HCT116 (cell line): ENCODE measurements around the gene SGK1.

ENCODE experiments used
- EZH2 ChIP-seq: fragments of 200-600 bp; sonication (generic); IDR thresholded peaks from 2 replicates; pipeline ENCODE4 v1.6.1; 2017; ENCODE audit warnings: antibody characterized with exemption, mixed run types
- FOSL1 ChIP-seq: IDR thresholded peaks from 2 replicates; pipeline ENCODE4 v1.6.1; 2012; ENCODE audit warnings: low read depth
- POLR2AphosphoS5 ChIP-seq: IDR thresholded peaks from 2 replicates; pipeline ENCODE4 v1.6.1; 2011; ENCODE audit warnings: mild to moderate bottlenecking, low read depth, low read length, moderate library complexity
- RAD21 ChIP-seq: IDR thresholded peaks from 2 replicates; pipeline ENCODE4 v1.6.1; 2012; ENCODE audit warnings: low read depth, mild to moderate bottlenecking
- SP1 ChIP-seq: IDR thresholded peaks from 2 replicates; pipeline ENCODE4 v1.6.1; 2012; ENCODE audit warnings: low read depth
- TCF7L2 ChIP-seq: IDR thresholded peaks from 2 replicates; pipeline ENCODE4 v1.7.0; 2011; ENCODE audit warnings: borderline replicate concordance, inconsistent platforms; ENCODE audit not compliant: insufficient read depth, insufficient read length; ENCODE audit errors: extremely low read depth
- TF ChIP-seq, protein P1 (sequence below): IDR thresholded peaks from 2 replicates; pipeline ENCODE4 v1.6.1; 2012
- TF ChIP-seq, protein P2 (sequence below): IDR thresholded peaks from 2 replicates; pipeline ENCODE4 v1.6.1; 2012; ENCODE audit warnings: low read depth
- TF ChIP-seq, protein P3 (sequence below), 3 experiments: fragments of 200-600 bp in 1 of 3; sonication (generic) in 1 of 3; IDR thresholded peaks in 2 of 3; conservative IDR thresholded peaks in 1 of 3; 2 replicates each; pipeline ENCODE4 v1.5.1; 2012 to 2017; ENCODE audit warnings: low read depth in 2 of 3, low read length in 2 of 3, antibody characterized with exemption in 1 of 3, borderline replicate concordance in 1 of 3, control low read depth in 1 of 3, mild to moderate bottlenecking in 1 of 3, mixed read lengths in 1 of 3, mixed run types in 1 of 3, moderate library complexity in 1 of 3; ENCODE audit not compliant: insufficient read depth in 1 of 3

DNA sequence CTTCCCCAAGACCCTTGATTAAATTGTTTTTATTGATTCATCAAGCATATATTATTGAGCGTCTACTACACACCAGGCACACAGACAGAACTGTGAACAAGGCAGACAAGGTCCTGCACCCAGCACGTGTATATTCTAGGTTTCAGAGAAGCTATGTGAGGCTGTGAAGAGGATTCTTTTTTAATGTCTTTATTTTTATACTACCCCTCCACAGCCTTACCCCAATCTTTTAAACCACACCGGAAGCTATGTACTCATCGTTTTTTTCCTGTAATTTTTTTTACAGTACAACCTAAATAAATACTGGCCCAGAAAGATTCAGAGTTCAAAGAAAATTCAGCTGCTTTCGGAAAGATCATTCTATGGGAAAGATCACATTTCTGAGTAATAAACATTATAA lies 10.0 kb downstream of the SGK1 start:
- no peak for TF ChIP-seq FOSL1
- no peak for TF ChIP-seq SP1
- TF ChIP-seq POLR2AphosphoS5: no peak
- TF ChIP-seq, protein P1, sequence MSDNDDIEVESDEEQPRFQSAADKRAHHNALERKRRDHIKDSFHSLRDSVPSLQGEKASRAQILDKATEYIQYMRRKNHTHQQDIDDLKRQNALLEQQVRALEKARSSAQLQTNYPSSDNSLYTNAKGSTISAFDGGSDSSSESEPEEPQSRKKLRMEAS: no peak
- TF ChIP-seq EZH2: no peak
- TF ChIP-seq, protein P2, sequence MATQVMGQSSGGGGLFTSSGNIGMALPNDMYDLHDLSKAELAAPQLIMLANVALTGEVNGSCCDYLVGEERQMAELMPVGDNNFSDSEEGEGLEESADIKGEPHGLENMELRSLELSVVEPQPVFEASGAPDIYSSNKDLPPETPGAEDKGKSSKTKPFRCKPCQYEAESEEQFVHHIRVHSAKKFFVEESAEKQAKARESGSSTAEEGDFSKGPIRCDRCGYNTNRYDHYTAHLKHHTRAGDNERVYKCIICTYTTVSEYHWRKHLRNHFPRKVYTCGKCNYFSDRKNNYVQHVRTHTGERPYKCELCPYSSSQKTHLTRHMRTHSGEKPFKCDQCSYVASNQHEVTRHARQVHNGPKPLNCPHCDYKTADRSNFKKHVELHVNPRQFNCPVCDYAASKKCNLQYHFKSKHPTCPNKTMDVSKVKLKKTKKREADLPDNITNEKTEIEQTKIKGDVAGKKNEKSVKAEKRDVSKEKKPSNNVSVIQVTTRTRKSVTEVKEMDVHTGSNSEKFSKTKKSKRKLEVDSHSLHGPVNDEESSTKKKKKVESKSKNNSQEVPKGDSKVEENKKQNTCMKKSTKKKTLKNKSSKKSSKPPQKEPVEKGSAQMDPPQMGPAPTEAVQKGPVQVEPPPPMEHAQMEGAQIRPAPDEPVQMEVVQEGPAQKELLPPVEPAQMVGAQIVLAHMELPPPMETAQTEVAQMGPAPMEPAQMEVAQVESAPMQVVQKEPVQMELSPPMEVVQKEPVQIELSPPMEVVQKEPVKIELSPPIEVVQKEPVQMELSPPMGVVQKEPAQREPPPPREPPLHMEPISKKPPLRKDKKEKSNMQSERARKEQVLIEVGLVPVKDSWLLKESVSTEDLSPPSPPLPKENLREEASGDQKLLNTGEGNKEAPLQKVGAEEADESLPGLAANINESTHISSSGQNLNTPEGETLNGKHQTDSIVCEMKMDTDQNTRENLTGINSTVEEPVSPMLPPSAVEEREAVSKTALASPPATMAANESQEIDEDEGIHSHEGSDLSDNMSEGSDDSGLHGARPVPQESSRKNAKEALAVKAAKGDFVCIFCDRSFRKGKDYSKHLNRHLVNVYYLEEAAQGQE: no peak
- TF ChIP-seq, protein P3, sequence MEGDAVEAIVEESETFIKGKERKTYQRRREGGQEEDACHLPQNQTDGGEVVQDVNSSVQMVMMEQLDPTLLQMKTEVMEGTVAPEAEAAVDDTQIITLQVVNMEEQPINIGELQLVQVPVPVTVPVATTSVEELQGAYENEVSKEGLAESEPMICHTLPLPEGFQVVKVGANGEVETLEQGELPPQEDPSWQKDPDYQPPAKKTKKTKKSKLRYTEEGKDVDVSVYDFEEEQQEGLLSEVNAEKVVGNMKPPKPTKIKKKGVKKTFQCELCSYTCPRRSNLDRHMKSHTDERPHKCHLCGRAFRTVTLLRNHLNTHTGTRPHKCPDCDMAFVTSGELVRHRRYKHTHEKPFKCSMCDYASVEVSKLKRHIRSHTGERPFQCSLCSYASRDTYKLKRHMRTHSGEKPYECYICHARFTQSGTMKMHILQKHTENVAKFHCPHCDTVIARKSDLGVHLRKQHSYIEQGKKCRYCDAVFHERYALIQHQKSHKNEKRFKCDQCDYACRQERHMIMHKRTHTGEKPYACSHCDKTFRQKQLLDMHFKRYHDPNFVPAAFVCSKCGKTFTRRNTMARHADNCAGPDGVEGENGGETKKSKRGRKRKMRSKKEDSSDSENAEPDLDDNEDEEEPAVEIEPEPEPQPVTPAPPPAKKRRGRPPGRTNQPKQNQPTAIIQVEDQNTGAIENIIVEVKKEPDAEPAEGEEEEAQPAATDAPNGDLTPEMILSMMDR (IDR thresholded peaks at IDR 0.05 in 2 of 3, conservative IDR thresholded peaks at IDR 0.05 in 1 of 3; ENCODE audit: borderline replicate concordance in 1 of 3, insufficient read depth in 1 of 3, low read depth in 2 of 3, low read length in 2 of 3): no peak
- TF ChIP-seq TCF7L2: no peak
- no peak for TF ChIP-seq RAD21
